Ascending aorta (tissue), 2 donors: ENCODE results near the gene KCTD10. TPM values are rescaled to one million over a fixed set of nuclear protein-coding genes. Genes with fewer than 3 reads are reported as not detected.
"Not testable (repeated sequence)": the region's sequence is repeated elsewhere in the genome, so short reads cannot be mapped to it uniquely, and the experiment has no call there.

Experiments
- DNase-seq, 2 donors: peaks; one replicate each; pipeline ENCODE4 v3.0.0-alpha.2; 2019; ENCODE audit warnings: low spot score in 2 of 2
- H3K27ac ChIP-seq, 2 donors: fragments of 200-600 bp; sonication (generic); one replicate each; pipeline ENCODE4 v1.5.1; 2016 to 2017; ENCODE audit warnings: mild to moderate bottlenecking in 1 of 2
- H3K27me3 ChIP-seq: fragments of 200-600 bp; sonication (generic); one replicate; pipeline ENCODE4 v1.5.1; 2017
- H3K36me3 ChIP-seq, 2 donors: fragments of 200-600 bp; sonication (generic); one replicate each; pipeline ENCODE4 v1.5.1; 2016
- H3K4me1 ChIP-seq, 2 donors: fragments of 200-600 bp; sonication (generic); one replicate each; pipeline ENCODE4 v1.5.1; 2016 to 2017; ENCODE audit warnings: mild to moderate bottlenecking in 1 of 2
- H3K4me3 ChIP-seq, 2 donors: fragments of 200-600 bp; sonication (generic); one replicate each; pipeline ENCODE4 v1.5.1; 2016 to 2017; ENCODE audit warnings: mild to moderate bottlenecking in 1 of 2
- H3K9me3 ChIP-seq, 2 donors: fragments of 200-600 bp; sonication (generic); one replicate each; pipeline ENCODE4 v1.5.1; 2016
- CTCF ChIP-seq, 3 experiments: fragments of 200-600 bp in 2 of 3; fragments of 450-650 bp in 1 of 3; sonication (generic) in 2 of 3; IDR thresholded peaks; one replicate each; pipeline ENCODE4 v1.5.1; 2016 to 2019; ENCODE audit warnings: antibody characterized with exemption in 3 of 3, mild to moderate bottlenecking in 1 of 3, moderate library complexity in 1 of 3
- intact Hi-C: fragments of 100-400 bp; cut with DNase I; formaldehyde crosslinking; loops from one replicate; pipeline ENCODE4 v1.15.1; 2023
- total RNA-seq: library from RNA; depleted of rRNA; stranded (reverse); fragments of >200 nt; gene quantifications from one replicate; pipeline ENCODE4 v1.1.0, GENCODE V29; 2016

Gene KCTD10
- total RNA-seq, 1 donor from 2014 or later: 102 TPM

- no peaks in the 10 kb centered on the region for H3K9me3 ChIP-seq
- no peak for DNase-seq
- peak overlapping the region; percentile 75 to 96 for H3K4me3 ChIP-seq
- H3K27me3 ChIP-seq: no peaks in the 10 kb centered on the region
- H3K27ac ChIP-seq: peak overlapping the region; percentile 94 to 97
- peaks cover 0 to 10% of the 10 kb centered on the region in 2 donors for H3K36me3 ChIP-seq
- intact Hi-C loops: loop anchor here (1.0 to 10.0 kb wide), 6 partner anchors 15 to 323 kb away; partner anchors contain the start of genes FAM222A, MMAB and MVK
- H3K4me1 ChIP-seq: peaks cover 7 to 34% of the 10 kb centered on the region in 2 donors
- no peak for TF ChIP-seq CTCF (IDR thresholded peaks at IDR 0.05)
Observed at GRCh38 chr12:109477963-109478315, 839 bp upstream of the KCTD10 start.

- DNase-seq: no peak
- Histone ChIP-seq H3K4me1 (peaks cover 7 to 41% of the 10 kb centered on the region in 2 donors), H3K27ac (peak overlapping the region; percentile 94 to 97), H3K9me3 (no peaks in the 10 kb centered on the region), H3K27me3 (no peaks in the 10 kb centered on the region), H3K36me3 (peaks cover 0 to 6% of the 10 kb centered on the region in 2 donors), H3K4me3 (peak overlapping the region; percentile 75 to 96)
- intact Hi-C loops: loop anchor here (1.0 to 10.0 kb wide), 6 partner anchors 13 to 322 kb away; partner anchors contain the start of genes FAM222A, MMAB and MVK
- no peak for TF ChIP-seq CTCF (IDR thresholded peaks at IDR 0.05)
Observed at GRCh38 chr12:109476807-109477184, 304 bp downstream of the KCTD10 start.

GRCh38 chr12:109475993-109476806 lies 900 bp downstream of the KCTD10 start:
- Histone ChIP-seq H3K4me1 (peaks cover 9 to 45% of the 10 kb centered on the region in 2 donors), H3K27me3 (no peaks in the 10 kb centered on the region), H3K27ac (peak overlapping the region; percentile 94 to 97), H3K36me3 (peaks cover 0 to 6% of the 10 kb centered on the region in 2 donors), H3K9me3 (no peaks in the 10 kb centered on the region), H3K4me3 (peak overlapping the region; percentile 75 to 96)
- DNase-seq: no peak
- TF ChIP-seq CTCF (IDR thresholded peaks at IDR 0.05): no peak
- intact Hi-C loops: loop anchor here (10.0 kb wide), 3 partner anchors 99 to 321 kb away; partner anchors contain the start of genes FAM222A, MMAB and MVK

- peaks cover 0 to 6% of the 10 kb centered on the region in 2 donors for H3K36me3 ChIP-seq
- peak overlapping the region in 1 of 2 donors; percentile 96 for H3K4me3 ChIP-seq
- H3K27ac ChIP-seq: peak overlapping the region; percentile 94 to 97
- peaks cover 14 to 54% of the 10 kb centered on the region in 2 donors for H3K4me1 ChIP-seq
- no peaks in the 10 kb centered on the region for H3K27me3 ChIP-seq
- no peaks in the 10 kb centered on the region for H3K9me3 ChIP-seq
- no peak for TF ChIP-seq CTCF (IDR thresholded peaks at IDR 0.05)
- intact Hi-C loops: loop anchor here (10.0 kb wide), 3 partner anchors 100 to 320 kb away; partner anchors contain the start of genes FAM222A, MMAB and MVK
- no peak for DNase-seq
Observed at GRCh38 chr12:109475121-109475520, 2.0 kb downstream of the KCTD10 start.

- not testable (repeated sequence) for H3K9me3 ChIP-seq, DNase-seq, H3K4me3 ChIP-seq, H3K27me3 ChIP-seq
- Histone ChIP-seq H3K4me1 (peaks cover 14 to 54% of the 10 kb centered on the region in 2 donors), H3K27ac (peak overlapping the region; percentile 51 to 94), H3K36me3 (peaks cover 8 to 15% of the 10 kb centered on the region in 2 donors)
- intact Hi-C loops: loop anchor here (10.0 kb wide), 3 partner anchors 101 to 319 kb away; partner anchors contain the start of genes FAM222A, MMAB and MVK
Observed at GRCh38 chr12:109473526-109474270, 3.4 kb downstream of the KCTD10 start.
